Measurements from ENCODE around the gene OOEP. TPM values are rescaled to one million over a fixed set of nuclear protein-coding genes. Genes with fewer than 3 reads are reported as not detected.

Gene OOEP
- total and polyA plus RNA-seq, 2 of the 4 experiments (the other 2 are of a cell fraction), result not detected

GRCh38 chr6:73413102-73413501, 43.4 kb upstream of the OOEP start:
- Histone ChIP-seq H4K91ac (ENCODE audit: insufficient read depth, low read depth, low read length) (no peak overlapping the region), H3K27me3 (ENCODE audit: control insufficient read depth, insufficient read depth, low read length) (no peaks in the 10 kb centered on the region), H3K79me1 (ENCODE audit: low read depth in 1 of 2, low read length in 2 of 2) (no peaks in the 10 kb centered on the region), H2AK9ac (replicated peaks; ENCODE audit: low read depth, low read length, poor library complexity) (no peak overlapping the region), H3K14ac (replicated peaks; ENCODE audit: low read depth, low read length) (no peak overlapping the region), H4K20me1 (ENCODE audit: insufficient read depth, low read length) (no peaks in the 10 kb centered on the region), H3K36me3 (ENCODE audit: control insufficient read depth, insufficient read depth, low read length) (no peaks in the 10 kb centered on the region), H2AK5ac (ENCODE audit: low read depth, low read length) (no peak overlapping the region), H3K9ac (ENCODE audit: low read depth, low read length) (no peak overlapping the region), H3K23ac (ENCODE audit: low read depth, low read length) (no peak overlapping the region), H2AFZ (replicated peaks; ENCODE audit: low read length, poor library complexity) (no peak overlapping the region), H3K4me2 (ENCODE audit: low read depth, low read length) (no peak overlapping the region), H2BK120ac (ENCODE audit: low read depth, low read length) (no peak overlapping the region), H2BK20ac (ENCODE audit: low read depth, low read length) (no peak overlapping the region), H3K4me3 (ENCODE audit: insufficient read depth, low read depth, low read length) (no peak overlapping the region), H3K9me3 (ENCODE audit: control insufficient read depth, insufficient read depth, low read length) (no peaks in the 10 kb centered on the region), H3K27ac (ENCODE audit: insufficient read depth, low read length) (no peak overlapping the region), H4K8ac (ENCODE audit: low read depth in 2 of 2, low read length in 2 of 2) (no peak overlapping the region), H4K5ac (ENCODE audit: low read depth, low read length) (no peak overlapping the region), H2BK15ac (ENCODE audit: low read depth, low read length) (no peak overlapping the region), H3K9me1 (ENCODE audit: insufficient read depth, low read length) (no peaks in the 10 kb centered on the region), H3K18ac (ENCODE audit: low read depth, low read length) (no peak overlapping the region), H3K4ac (ENCODE audit: low read depth, low read length) (no peak overlapping the region), H3K56ac (ENCODE audit: extremely low read depth, insufficient read depth, low read length) (no peak overlapping the region), H3K4me1 (ENCODE audit: control insufficient read depth, insufficient read depth, low read length) (no peaks in the 10 kb centered on the region), H2BK5ac (ENCODE audit: low read depth, low read length, poor library complexity, severe bottlenecking) (no peak overlapping the region)
- intact Hi-C loops (cut with micrococcal nuclease) (no loop called here), in situ Hi-C loops (cut with MboI; ENCODE audit: low sequenced_read_pairs) (no loop called here), dilution Hi-C loops (cut with HindIII; ENCODE audit: low sequenced_read_pairs, unreplicated experiment) (no loop called here)
- ChIA-PET CTCF (no interaction called here), POLR2A (ENCODE audit: unreplicated experiment) (no interaction called here)
- TF ChIP-seq CEBPB (IDR thresholded peaks at IDR 0.05; ENCODE audit: low read depth, low read length) (no peak), RAD21 (IDR thresholded peaks at IDR 0.05; ENCODE audit: low read length) (no peak), POLR2A (IDR thresholded peaks at IDR 0.05; ENCODE audit: low read depth, low read length) (no peak), USF2 (IDR thresholded peaks at IDR 0.05; ENCODE audit: low read depth, low read length) (no peak)
- no TSS peak for BruUV-seq (replicated peaks)
- WGBS, 2 experiments (ENCODE audit: extremely low coverage in 2 of 2, insufficient read length in 1 of 2), result no CpG with 5 or more reads among the region's 3 CpGs
- ATAC-seq (ENCODE audit: low read depth) (no peak), DNase-seq (no peak)
